Caco-2 (cell line): Measurements from ENCODE around the gene ELAVL3. TPM values are rescaled to one million over a fixed set of nuclear protein-coding genes. Genes with fewer than 3 reads are reported as not detected.

Source experiments
- Bru-seq: library from RNA; stranded (reverse); fragments of 400-500 nt; gene quantifications from one replicate; lab custom pipeline; 2021; lab: Mats Ljungman, UMichigan
- BruChase-seq, 2 experiments: library from RNA; stranded (reverse); fragments of 400-500 nt; gene quantifications; one replicate each; lab custom pipeline; 2021; lab: Mats Ljungman, UMichigan
- BruUV-seq: library from RNA; stranded (reverse); fragments of 400-500 nt; replicated peaks from 2 replicates; lab custom pipeline; 2021; lab: Mats Ljungman, UMichigan
- CTCF ChIA-PET: fragments of 300-600 bp; sonication (Branson Sonifier 250); formaldehyde crosslinking; loops from one replicate; lab custom pipeline; 2022; ENCODE audit warnings: antibody characterized with exemption; lab: Charles Lee
- POLR2A ChIA-PET: fragments of 300-600 bp; sonication (Branson Sonifier 250); formaldehyde crosslinking; loops from one replicate; lab custom pipeline; 2022; ENCODE audit warnings: antibody characterized with exemption; lab: Charles Lee
- DNase-seq, 2 experiments: peaks; one replicate each; pipeline versions ENCODE4 v3.0.0 to v3.0.0-alpha.2; 2020 to 2022
- H3K27me3 ChIP-seq: replicated peaks from 2 replicates; pipeline ENCODE4 v1.6.0; 2011; ENCODE audit warnings: low read length; ENCODE audit not compliant: control insufficient read depth, insufficient read depth
- H3K36me3 ChIP-seq: 2 replicates; pipeline ENCODE4 v1.5.1; 2011; ENCODE audit warnings: low read length; ENCODE audit not compliant: control insufficient read depth, insufficient read depth
- H3K4me1 ChIP-seq: fragments of 250-450 bp; sonication (Bioruptor Pico); 2 replicates; pipeline ENCODE4 v1.5.1; 2020; ENCODE audit warnings: mild to moderate bottlenecking
- H3K4me3 ChIP-seq: 2 replicates; pipeline ENCODE4 v1.5.1; 2011; ENCODE audit warnings: low read depth, mild to moderate bottlenecking, control low read depth, low read length
- H3K9me3 ChIP-seq: fragments of 250-450 bp; sonication (Bioruptor Pico); 2 replicates; pipeline ENCODE4 v1.5.1; 2020; ENCODE audit warnings: mild to moderate bottlenecking, moderate library complexity
- H3K27ac Mint-ChIP-seq: one replicate; pipeline ENCODE4 v1.8.0; 2022; ENCODE audit warnings: mixed read lengths; ENCODE audit not compliant: unreplicated experiment
- H3K27me3 Mint-ChIP-seq: one replicate; pipeline ENCODE4 v1.8.0; 2022; ENCODE audit warnings: mixed read lengths; ENCODE audit not compliant: insufficient read depth, unreplicated experiment
- H3K36me3 Mint-ChIP-seq: one replicate; pipeline ENCODE4 v1.8.0; 2022; ENCODE audit warnings: mild to moderate bottlenecking, mixed read lengths; ENCODE audit not compliant: insufficient read depth, unreplicated experiment
- H3K4me1 Mint-ChIP-seq: one replicate; pipeline ENCODE4 v1.8.0; 2022; ENCODE audit warnings: low read depth, mixed read lengths; ENCODE audit not compliant: unreplicated experiment
- H3K4me3 Mint-ChIP-seq: one replicate; pipeline ENCODE4 v1.8.0; 2022; ENCODE audit warnings: mild to moderate bottlenecking, moderate library complexity, mixed read lengths; ENCODE audit not compliant: unreplicated experiment
- H3K9me3 Mint-ChIP-seq: one replicate; pipeline ENCODE4 v1.8.0; 2022; ENCODE audit warnings: mixed read lengths; ENCODE audit not compliant: unreplicated experiment
- intact Hi-C: fragments of 100-400 bp; cut with micrococcal nuclease; formaldehyde crosslinking; loops from one replicate; pipeline ENCODE4 v1.10.0; 2022; ENCODE audit not compliant: unreplicated experiment
- long read RNA-seq: library from polyadenylated mRNA; stranded (forward); transcript quantifications from one replicate; pipeline ENCODE4 v2.0.0, GENCODE V29; 2022
- total RNA-seq: library from RNA; stranded (reverse); gene quantifications from 2 replicates; pipeline ENCODE4 v1.2.3, GENCODE V29; 2022
- TF ChIP-seq, protein P1 (sequence below), 2 experiments: fragments of 200-600 bp in 1 of 2; IDR thresholded peaks; 1 replicate in 1 of 2; 2 replicates in 1 of 2; pipeline versions ENCODE4 v1.5.1 to v1.8.0; 2011 to 2022; ENCODE audit warnings: antibody characterized with exemption in 1 of 2, control low read depth in 1 of 2, inconsistent platforms in 1 of 2, low read depth in 1 of 2, low read length in 1 of 2, mild to moderate bottlenecking in 1 of 2, moderate library complexity in 1 of 2; ENCODE audit not compliant: insufficient read depth in 1 of 2, severe bottlenecking in 1 of 2, unreplicated experiment in 1 of 2

ELAVL3 gene
- total RNA-seq (not detected in 2 replicates), Bru-seq, nascent RNA (not detected), BruChase-seq, experiment 1, labeled RNA remaining after a 2-hour chase (percentile 5 among the genes with signal in this experiment), BruChase-seq, experiment 2, labeled RNA remaining after a 6-hour chase (not detected)
- long read RNA-seq: 0 reads

DNA sequence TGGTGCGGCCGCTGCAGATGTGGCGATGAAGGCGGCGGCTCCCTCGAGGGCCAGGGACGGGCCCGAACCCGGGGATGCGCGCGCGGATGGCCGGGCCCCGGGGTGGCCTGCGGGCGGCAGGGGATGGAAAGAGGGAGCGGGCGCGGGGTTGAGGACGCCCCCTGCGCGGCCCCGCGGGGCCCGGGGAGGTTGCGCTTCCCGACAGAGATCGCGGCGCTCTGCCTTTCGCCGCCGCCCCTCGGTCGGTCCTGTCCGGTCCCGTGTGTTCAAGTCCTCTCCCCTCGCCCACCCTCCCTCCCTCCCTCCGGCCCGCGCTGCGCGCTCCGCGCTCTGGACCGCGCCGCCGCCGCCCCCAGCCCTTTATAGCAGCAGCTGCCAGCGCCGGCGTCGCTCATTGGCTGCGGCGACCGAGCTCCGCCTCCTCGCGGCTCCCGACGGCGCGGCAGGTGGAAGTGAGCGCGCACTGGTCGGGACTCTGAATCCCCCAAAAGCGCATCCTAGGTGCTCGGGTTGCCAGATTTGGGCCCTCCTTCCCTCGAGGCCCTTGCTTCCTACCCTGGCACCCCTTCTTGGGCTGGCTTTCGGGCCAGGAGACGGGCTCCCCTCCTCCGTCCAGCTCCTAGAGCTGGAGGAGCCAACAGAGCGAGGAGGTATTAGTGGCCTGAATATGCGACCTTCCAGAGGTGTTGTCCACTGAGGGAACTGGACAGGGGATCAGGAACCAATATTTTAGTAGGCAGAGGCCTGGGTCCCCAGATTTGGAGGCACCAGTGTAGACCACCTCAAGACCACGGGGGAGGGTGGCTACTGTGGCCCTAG, at the start of gene ELAVL3:
Gene ELAVL3, minus strand, starts transcription at position 332 of the 819 bp plus-strand sequence. CDS start 438 bp downstream, outside the sequence.
- no peaks in the 10 kb centered on the region for H3K4me1 Mint-ChIP-seq
- no peaks in the 10 kb centered on the region for H3K9me3 ChIP-seq
- H3K36me3 ChIP-seq: no peaks in the 10 kb centered on the region
- peaks cover 20% of the 10 kb centered on the region for H3K36me3 Mint-ChIP-seq
- DNase-seq: no peak
- H3K27me3 ChIP-seq: no peaks in the 10 kb centered on the region; the same call in 1 of the 2 replicates
- peak within 1 kb of the TSS; percentile 19 for H3K27ac Mint-ChIP-seq
- peak within 1 kb of the TSS; percentile 45 for H3K4me3 ChIP-seq
- peaks cover 16% of the 10 kb centered on the region for H3K4me1 ChIP-seq
- H3K4me3 Mint-ChIP-seq: peak within 1 kb of the TSS; percentile 71
- no peaks in the 10 kb centered on the region for H3K9me3 Mint-ChIP-seq
- intact Hi-C loops: no loop called here
- TF ChIP-seq, protein P1, sequence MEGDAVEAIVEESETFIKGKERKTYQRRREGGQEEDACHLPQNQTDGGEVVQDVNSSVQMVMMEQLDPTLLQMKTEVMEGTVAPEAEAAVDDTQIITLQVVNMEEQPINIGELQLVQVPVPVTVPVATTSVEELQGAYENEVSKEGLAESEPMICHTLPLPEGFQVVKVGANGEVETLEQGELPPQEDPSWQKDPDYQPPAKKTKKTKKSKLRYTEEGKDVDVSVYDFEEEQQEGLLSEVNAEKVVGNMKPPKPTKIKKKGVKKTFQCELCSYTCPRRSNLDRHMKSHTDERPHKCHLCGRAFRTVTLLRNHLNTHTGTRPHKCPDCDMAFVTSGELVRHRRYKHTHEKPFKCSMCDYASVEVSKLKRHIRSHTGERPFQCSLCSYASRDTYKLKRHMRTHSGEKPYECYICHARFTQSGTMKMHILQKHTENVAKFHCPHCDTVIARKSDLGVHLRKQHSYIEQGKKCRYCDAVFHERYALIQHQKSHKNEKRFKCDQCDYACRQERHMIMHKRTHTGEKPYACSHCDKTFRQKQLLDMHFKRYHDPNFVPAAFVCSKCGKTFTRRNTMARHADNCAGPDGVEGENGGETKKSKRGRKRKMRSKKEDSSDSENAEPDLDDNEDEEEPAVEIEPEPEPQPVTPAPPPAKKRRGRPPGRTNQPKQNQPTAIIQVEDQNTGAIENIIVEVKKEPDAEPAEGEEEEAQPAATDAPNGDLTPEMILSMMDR (IDR thresholded peaks at IDR 0.05; ENCODE audit: insufficient read depth in 1 of 2, low read depth in 1 of 2, low read length in 1 of 2, severe bottlenecking in 1 of 2, unreplicated experiment in 1 of 2): no peak
- CTCF ChIA-PET: no interaction called here
- POLR2A ChIA-PET: no interaction called here
- peaks cover 9% of the 10 kb centered on the region for H3K27me3 Mint-ChIP-seq
- no TSS peak for BruUV-seq

DNA sequence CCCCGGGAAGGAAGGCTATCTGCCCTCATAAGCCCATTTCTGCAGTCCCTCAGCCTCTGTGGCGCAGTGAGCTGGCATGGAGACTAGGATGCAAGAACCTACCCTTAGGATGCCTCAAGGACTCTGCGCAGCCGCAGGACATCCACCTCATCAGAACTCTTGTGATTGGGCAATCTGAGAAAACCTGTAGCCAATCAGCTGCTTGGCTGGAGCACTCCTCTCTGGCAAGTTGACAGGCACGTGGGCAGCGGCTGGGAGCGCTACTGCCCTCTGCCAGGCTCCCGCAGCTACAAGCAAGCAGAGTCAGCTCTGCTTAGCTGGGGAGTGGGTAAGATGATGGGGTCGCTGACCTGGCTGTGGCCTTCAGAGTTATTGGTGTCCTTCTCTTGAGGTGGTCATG, 49.6 kb upstream of the ELAVL3 start:
- H3K4me3 ChIP-seq: no peak overlapping the region
- H3K4me1 ChIP-seq: peaks cover 6% of the 10 kb centered on the region
- H3K4me1 Mint-ChIP-seq: peaks cover 6% of the 10 kb centered on the region
- H3K36me3 Mint-ChIP-seq: peaks cover 20% of the 10 kb centered on the region
- H3K9me3 ChIP-seq: no peaks in the 10 kb centered on the region
- H3K27me3 ChIP-seq: no peaks in the 10 kb centered on the region
- H3K9me3 Mint-ChIP-seq: no peaks in the 10 kb centered on the region
- intact Hi-C loops: no loop called here
- H3K27ac Mint-ChIP-seq: no peak overlapping the region
- CTCF ChIA-PET: no interaction called here
- H3K36me3 ChIP-seq: no peaks in the 10 kb centered on the region
- POLR2A ChIA-PET: no interaction called here
- peak; percentile 50 to 66 for DNase-seq
- no TSS peak for BruUV-seq
- no peaks in the 10 kb centered on the region for H3K27me3 Mint-ChIP-seq
- no peak overlapping the region for H3K4me3 Mint-ChIP-seq
- TF ChIP-seq, protein P1 (IDR thresholded peaks at IDR 0.05; ENCODE audit: insufficient read depth in 1 of 2, low read depth in 1 of 2, low read length in 1 of 2, severe bottlenecking in 1 of 2, unreplicated experiment in 1 of 2): peak in 1 of 2 experiments; percentile 1
